Sigmoid colon (tissue), 4 donors: ENCODE measurements around the gene DNALI1.

ENCODE experiments used
- CTCF ChIP-seq, 4 experiments: fragments of 450-650 bp in 3 of 4; fragments of 200-600 bp in 1 of 4; IDR thresholded peaks; one replicate each; pipeline ENCODE4 v1.5.1; 2016 to 2019; ENCODE audit warnings: antibody characterized with exemption in 4 of 4, mild to moderate bottlenecking in 3 of 4, moderate library complexity in 2 of 4
- EP300 ChIP-seq, 4 donors: sonication (generic); formaldehyde crosslinking; IDR thresholded peaks; one replicate each; pipeline ENCODE4 v1.6.1; 2017; ENCODE audit warnings: antibody characterized with exemption in 4 of 4
- POLR2A ChIP-seq, 2 donors: fragments of 450-650 bp; IDR thresholded peaks; one replicate each; pipeline ENCODE4 v1.6.1; 2016; ENCODE audit warnings: antibody characterized with exemption in 2 of 2, mild to moderate bottlenecking in 2 of 2, moderate library complexity in 2 of 2
- POLR2AphosphoS5 ChIP-seq, 4 donors: sonication (generic); formaldehyde crosslinking; IDR thresholded peaks; one replicate each; pipeline ENCODE4 v1.6.1; 2017; ENCODE audit warnings: antibody characterized with exemption in 4 of 4

- TF ChIP-seq POLR2AphosphoS5 (IDR thresholded peaks at IDR 0.05) (no peak), EP300 (IDR thresholded peaks at IDR 0.05) (no peak), CTCF (IDR thresholded peaks at IDR 0.05) (no peak), POLR2A (IDR thresholded peaks at IDR 0.05) (no peak)
These were observed 7.4 kb upstream of the DNALI1 start for GRCh38 chr1:37549341-37549740.
